Kidney epithelial cell (primary cell): ENCODE data around the gene ZNF621. TPM values are rescaled to one million over a fixed set of nuclear protein-coding genes. Genes with fewer than 3 reads are reported as not detected.

Experiments used
- DNase-seq: peaks from one replicate; pipeline ENCODE4 v3.0.0-alpha.2; 2010; ENCODE audit warnings: low read depth
- H3K27me3 ChIP-seq: 2 replicates; pipeline ENCODE4 v1.6.0; 2011; ENCODE audit warnings: low read length; ENCODE audit not compliant: control insufficient read depth, insufficient read depth
- H3K36me3 ChIP-seq: 2 replicates; pipeline ENCODE4 v1.5.1; 2011; ENCODE audit warnings: low read length; ENCODE audit not compliant: control insufficient read depth, insufficient read depth
- H3K4me3 ChIP-seq: 2 replicates; pipeline ENCODE4 v1.5.1; 2011; ENCODE audit warnings: low read depth, mild to moderate bottlenecking, control low read depth, low read length
- CTCF ChIP-seq: IDR thresholded peaks from 2 replicates; pipeline ENCODE4 v1.5.1; 2011; ENCODE audit warnings: mild to moderate bottlenecking, moderate library complexity, low read length, control low read depth, inconsistent platforms; ENCODE audit not compliant: insufficient read depth, poor library complexity, severe bottlenecking
- total RNA-seq: library from RNA; depleted of rRNA; stranded (reverse); fragments of >200 nt; gene quantifications from 2 replicates; pipeline ENCODE4 v1.2.3, GENCODE V29; 2015

ZNF621 gene
- 24.4 and 24.6 TPM in 2 replicates for total RNA-seq

- peak; percentile 19 for DNase-seq
- TF ChIP-seq CTCF: no peak
- Histone ChIP-seq H3K4me3 (peak within 1 kb of the TSS; percentile 75), H3K36me3 (no peaks in the 10 kb centered on the region), H3K27me3 (no peaks in the 10 kb centered on the region)
Observed at GRCh38 chr3:40524568-40525285, at the start of gene ZNF621. Gene ZNF621, plus strand, starts transcription at chr3:40524960. Its CDS starts 881 bp downstream, at chr3:40525841.

GRCh38 chr3:40476478-40477470 lies 48.0 kb upstream of the ZNF621 start, which contains the start of gene ZNF619:
Gene ZNF619, plus strand, starts transcription at chr3:40477122. Its CDS starts 858 bp downstream, at chr3:40477980.
- no peak for DNase-seq
- Histone ChIP-seq H3K27me3 (no peaks in the 10 kb centered on the region), H3K4me3 (peak within 1 kb of the TSS; percentile 90), H3K36me3 (no peaks in the 10 kb centered on the region)
- no peak for TF ChIP-seq CTCF

GRCh38 chr3:40477666-40478065 lies 47.1 kb upstream of the ZNF621 start:
- TF ChIP-seq CTCF: no peak
- Histone ChIP-seq H3K36me3 (no peaks in the 10 kb centered on the region), H3K27me3 (no peaks in the 10 kb centered on the region), H3K4me3 (peak overlapping the region; percentile 90)
- no peak for DNase-seq

GRCh38 chr3:40487172-40487571 lies 37.6 kb upstream of the ZNF621 start:
- no peaks in the 10 kb centered on the region for H3K27me3 ChIP-seq

GRCh38 chr3:40490916-40491315 lies 33.8 kb upstream of the ZNF621 start:
- Histone ChIP-seq H3K36me3 (no peaks in the 10 kb centered on the region), H3K27me3 (no peaks in the 10 kb centered on the region), H3K4me3 (no peak overlapping the region)
- TF ChIP-seq CTCF: no peak
- DNase-seq: no peak

More at GRCh38 chr3:40487172-40487571, 37.6 kb upstream of the ZNF621 start:
- no peaks in the 10 kb centered on the region for H3K36me3 ChIP-seq
- no peak overlapping the region for H3K4me3 ChIP-seq
- no peak for TF ChIP-seq CTCF
- DNase-seq: no peak
